CD4-positive, alpha-beta T cell treated with Interleukin-15 for 1 hour (primary cell): ENCODE measurements around the gene KCNT2.
"Not testable (repeated sequence)": the region's sequence is repeated elsewhere in the genome, so short reads cannot be mapped to it uniquely, and the experiment has no call there.

Experiments used
- DNase-seq: peaks from one replicate; pipeline ENCODE4 v3.0.0-alpha.2; 2020

Gene KCNT2

GRCh38 chr1:196510451-196510850 lies 97.8 kb downstream of the KCNT2 start:
- DNase-seq: no peak

GRCh38 chr1:196504224-196504623 lies 104.0 kb downstream of the KCNT2 start:
- not testable (repeated sequence) for DNase-seq

DNA sequence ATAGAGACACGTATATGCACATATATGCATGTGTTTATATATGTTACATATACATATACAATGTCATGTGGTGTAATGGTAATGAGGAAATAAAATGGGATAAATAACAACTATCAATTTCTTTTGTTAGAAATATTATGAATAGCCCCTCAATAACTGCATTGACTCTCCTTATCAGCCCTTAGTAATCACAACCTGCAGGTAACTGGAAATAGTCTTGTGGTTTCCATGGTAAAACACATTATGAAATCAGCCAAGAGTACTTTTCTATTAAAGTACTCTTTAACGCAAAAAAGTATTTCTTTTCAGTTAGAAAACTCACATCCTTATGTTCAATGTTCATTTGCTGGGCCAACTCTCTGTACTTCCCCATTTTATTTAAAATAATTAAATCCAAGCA lies 105.8 kb downstream of the KCNT2 start:
- no peak for DNase-seq

- no peak for DNase-seq
These were observed 106.3 kb downstream of the KCNT2 start for GRCh38 chr1:196501760-196502428.

GRCh38 chr1:196497817-196498216 lies 110.4 kb downstream of the KCNT2 start:
- DNase-seq: no peak

- no peak for DNase-seq
These were observed 113.5 kb downstream of the KCNT2 start for GRCh38 chr1:196494766-196495165.

DNA sequence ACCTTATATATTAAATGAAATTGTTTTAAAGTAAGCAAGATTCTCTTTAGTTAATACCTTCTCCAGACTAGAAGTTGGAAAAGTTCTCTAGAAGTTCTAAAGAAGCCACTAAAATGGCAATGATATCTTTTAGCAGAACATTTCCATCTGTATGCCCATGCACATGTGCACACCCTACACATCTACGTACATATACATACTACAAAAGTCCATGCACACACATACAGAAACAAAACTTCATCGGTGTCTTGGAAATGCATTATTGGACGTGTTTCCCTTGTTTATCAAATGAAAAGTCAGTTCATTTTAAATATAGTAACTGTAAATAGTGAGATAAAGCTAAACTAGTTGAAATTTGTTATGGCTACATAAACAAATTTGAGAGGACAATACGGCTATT lies 114.4 kb downstream of the KCNT2 start:
- DNase-seq: no peak

- no peak for DNase-seq
These were observed 119.7 kb downstream of the KCNT2 start for GRCh38 chr1:196488579-196488978.

DNA sequence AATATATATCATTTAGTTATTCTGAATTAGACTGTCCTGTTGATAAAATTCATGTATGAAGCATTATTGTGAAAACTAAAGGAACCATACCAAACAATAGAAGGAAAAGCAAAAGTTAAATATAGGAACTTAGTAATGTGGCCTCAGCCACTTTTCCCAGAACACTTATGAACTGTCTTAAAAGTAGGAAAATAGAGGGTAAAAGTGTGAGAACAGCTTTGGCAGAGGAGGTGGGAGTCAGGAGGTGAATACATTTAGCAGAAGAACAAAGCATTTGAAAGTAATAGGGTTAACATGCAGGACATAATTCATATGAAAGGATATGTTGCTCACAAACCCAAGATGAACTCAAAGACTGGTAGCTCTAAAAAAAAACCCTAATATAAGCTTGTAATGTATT lies 121.9 kb downstream of the KCNT2 start:
- DNase-seq: no peak

- no peak for DNase-seq
These were observed 126.6 kb downstream of the KCNT2 start for GRCh38 chr1:196481616-196482015.

GRCh38 chr1:196477262-196477661 lies 131.0 kb downstream of the KCNT2 start:
- no peak for DNase-seq

DNA sequence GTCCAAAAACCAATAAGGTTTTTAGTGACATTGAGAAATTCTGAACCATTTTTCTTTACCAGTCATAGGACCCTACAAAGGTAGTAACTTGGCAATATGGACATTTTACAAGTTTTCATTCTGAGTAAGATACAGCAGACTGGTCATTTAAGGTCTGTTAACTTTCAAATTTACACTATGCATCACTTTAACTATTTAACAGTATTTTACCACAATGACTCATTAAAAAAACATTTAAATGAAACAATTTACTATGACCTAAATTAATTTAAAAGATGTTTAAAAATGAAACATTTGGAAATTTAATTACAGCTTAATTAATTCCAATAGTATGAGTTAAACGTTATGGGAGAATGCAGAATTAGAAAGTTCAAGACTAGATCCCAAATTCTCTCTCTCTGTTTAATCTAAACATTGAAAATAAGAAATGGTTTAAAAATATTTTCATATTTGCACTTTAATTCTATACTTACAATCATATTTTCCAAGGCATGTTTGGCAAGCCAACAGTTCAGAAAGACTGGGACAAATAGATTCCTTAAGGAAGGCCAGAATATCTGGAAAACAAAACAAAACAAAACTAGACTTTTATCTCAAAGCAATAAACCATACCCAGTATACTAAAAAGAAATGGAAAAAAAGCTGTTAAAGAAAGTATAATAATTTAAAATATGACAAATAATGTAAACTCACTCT lies 140.9 kb downstream of the KCNT2 start:
- no peak for DNase-seq

GRCh38 chr1:196466654-196467053 lies 141.6 kb downstream of the KCNT2 start:
- no peak for DNase-seq

DNA sequence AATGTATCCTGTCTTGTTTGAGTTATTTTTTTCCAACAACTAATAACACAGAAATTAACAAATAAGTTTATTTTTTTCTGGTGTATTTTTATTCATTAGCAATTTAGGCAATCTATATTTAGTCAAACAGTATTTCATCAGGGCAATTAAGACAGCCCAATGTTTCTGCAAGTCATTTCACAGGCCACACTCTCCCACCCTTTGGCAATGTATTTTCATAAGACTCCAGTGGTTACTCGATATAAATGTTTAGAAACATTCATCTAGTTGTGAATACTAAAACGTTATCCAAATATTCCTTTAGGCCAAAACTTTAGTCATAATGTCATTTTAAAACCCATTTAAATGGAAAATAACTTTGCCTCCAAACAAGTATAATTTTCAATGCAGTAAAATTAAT lies 142.1 kb downstream of the KCNT2 start:
- no peak for DNase-seq

- DNase-seq: no peak
These were observed 143.7 kb downstream of the KCNT2 start for GRCh38 chr1:196464480-196464941.

- no peak for DNase-seq
These were observed 146.2 kb downstream of the KCNT2 start for GRCh38 chr1:196462086-196462485.

DNA sequence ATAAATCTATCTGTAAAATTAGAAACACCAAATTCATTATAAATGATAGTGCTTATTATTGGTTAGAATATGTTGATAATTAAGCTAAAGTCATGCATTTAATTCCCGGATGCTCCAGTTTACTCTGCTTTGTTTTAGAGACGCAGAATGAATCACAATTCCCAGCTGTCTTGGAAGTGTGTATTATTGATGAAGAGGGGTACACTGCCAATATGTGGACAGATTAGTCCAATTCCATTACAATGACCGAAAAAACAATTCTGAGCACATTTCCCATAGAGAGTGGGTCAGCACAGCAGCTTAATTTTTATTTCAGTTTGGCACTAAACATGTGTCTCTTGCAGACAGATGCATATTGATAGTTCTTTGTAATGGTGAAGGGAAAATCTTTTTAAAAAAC lies 146.7 kb downstream of the KCNT2 start:
- no peak for DNase-seq

GRCh38 chr1:196459383-196459782 lies 148.9 kb downstream of the KCNT2 start:
- no peak for DNase-seq

DNA sequence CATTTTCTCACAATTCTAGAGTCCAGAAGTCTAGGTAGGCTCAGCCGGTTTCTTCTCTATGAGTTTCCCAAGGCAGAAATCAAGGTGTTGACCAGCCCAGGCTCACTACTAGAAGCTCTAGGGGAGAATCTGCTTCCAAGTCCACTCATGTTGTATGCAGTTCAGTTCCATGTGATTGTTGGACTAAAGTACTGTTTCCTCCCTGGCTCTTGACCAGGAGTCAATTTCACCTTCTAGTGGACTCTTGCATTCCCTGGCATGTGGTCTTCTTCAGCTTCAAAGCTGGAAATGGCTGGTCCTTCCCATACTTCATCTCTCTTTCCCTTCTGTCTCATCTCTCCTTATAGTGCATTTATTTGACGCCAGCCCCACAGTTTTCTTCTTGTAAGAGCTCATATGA lies 153.4 kb downstream of the KCNT2 start:
- DNase-seq: no peak

DNA sequence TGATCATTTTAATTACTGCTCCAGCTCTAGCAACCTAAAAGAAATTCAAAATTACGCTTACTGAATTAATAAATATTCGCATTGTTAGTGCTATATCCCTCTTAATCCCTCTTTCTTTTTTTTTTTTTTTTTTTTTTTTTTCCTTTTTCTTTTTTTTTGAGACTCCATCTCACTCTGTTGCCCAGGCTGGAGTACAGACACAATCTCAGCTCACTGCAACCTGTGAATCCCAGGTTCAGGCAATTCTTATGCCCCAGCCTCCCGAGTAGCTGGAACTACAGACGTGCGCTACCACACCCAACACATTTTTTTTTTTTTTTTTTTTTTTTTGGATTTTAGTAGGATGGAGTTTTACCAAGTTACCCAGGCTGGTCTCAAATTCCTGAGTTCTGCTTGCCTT lies 157.1 kb downstream of the KCNT2 start:
- peak; percentile 7 for DNase-seq

DNA sequence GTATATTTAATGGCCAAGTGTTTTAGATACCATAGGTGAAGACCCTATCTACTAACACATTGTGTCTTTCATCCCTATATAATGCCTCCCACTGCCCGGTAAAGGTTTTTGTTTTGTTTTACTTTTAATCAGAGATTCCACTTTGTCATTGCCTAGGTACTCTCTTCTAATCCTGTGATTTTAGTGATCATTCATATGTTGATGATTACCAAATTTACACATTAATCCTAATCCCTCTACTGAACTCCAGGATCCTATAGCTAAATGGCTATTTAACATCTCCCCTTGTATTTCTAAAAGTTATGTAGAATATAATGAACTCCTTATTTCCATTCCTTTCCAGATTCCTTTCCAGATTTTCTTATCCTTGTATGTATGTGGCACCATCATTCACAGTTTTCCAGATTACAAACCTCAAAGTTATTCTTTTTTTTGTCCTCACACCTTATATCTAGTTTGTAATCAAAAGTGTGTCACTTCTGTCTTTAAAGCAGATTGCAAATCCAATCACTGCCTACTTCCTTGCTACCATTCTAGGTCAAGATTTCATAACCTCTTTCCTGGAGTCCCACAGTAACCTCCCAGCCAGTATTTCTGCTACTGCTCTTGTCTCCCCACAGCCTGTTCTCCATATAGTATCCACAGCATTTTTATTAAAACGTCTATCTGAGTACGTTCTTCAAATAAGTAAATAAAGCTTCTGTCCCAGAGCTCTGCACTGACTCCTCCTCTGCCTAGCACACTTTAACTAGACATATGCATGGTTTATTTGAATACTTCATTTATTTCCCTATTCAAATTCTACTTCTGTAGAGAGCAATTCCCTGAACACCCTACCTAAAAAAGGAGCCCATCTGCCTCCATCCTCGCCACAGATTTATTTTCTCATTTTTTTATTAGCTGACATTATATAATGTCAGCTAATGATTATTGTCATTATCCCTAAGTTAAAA lies 157.8 kb downstream of the KCNT2 start:
- no peak for DNase-seq

DNA sequence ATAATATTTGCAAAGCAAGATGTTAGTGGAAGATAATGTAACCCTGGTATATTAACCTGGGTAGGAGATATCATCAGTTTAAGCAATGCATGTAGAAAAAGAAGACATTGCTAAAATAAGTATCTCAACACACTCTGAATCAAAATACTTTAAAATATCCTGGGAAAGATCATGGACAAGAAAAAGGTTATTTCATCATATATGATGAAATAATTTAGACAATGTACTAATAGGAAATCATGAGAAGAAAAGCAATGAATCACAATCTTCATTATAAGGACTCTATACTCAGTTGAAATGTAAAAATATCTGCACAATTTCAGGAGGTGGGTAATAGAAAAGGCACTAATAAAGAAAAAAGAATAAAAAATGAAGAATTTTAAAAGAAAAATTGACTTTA lies 158.8 kb downstream of the KCNT2 start:
- no peak for DNase-seq

- no peak for DNase-seq
These were observed 162.5 kb downstream of the KCNT2 start for GRCh38 chr1:196445775-196446174.

GRCh38 chr1:196444634-196445033 lies 163.6 kb downstream of the KCNT2 start:
- DNase-seq: no peak
